Mesodermal cell (in vitro differentiated cells): ENCODE data around the gene STRA8.
"Not testable (repeated sequence)": the region's sequence is repeated elsewhere in the genome, so short reads cannot be mapped to it uniquely, and the experiment has no call there.

Experiments
- H3K27ac ChIP-seq: 2 replicates; pipeline ENCODE4 v1.7.0; 2013; ENCODE audit warnings: mild to moderate bottlenecking, low read depth, low read length, moderate library complexity; ENCODE audit not compliant: severe bottlenecking
- H3K36me3 ChIP-seq: 2 replicates; pipeline ENCODE4 v1.7.1; 2013; ENCODE audit warnings: mild to moderate bottlenecking, low read length, moderate library complexity; ENCODE audit not compliant: control insufficient read depth, insufficient read depth
- H3K4me1 ChIP-seq: one replicate; pipeline ENCODE4 v1.7.1; 2013; ENCODE audit warnings: mild to moderate bottlenecking, low read length; ENCODE audit not compliant: insufficient read depth, control insufficient read depth, poor library complexity, severe bottlenecking
- H3K4me3 ChIP-seq: 2 replicates; pipeline ENCODE4 v1.7.0; 2013; ENCODE audit warnings: low read length, control low read depth, mild to moderate bottlenecking; ENCODE audit not compliant: insufficient read depth, poor library complexity, severe bottlenecking; ENCODE audit errors: extremely low read depth
- H3K9me3 ChIP-seq: 2 replicates; pipeline ENCODE4 v1.7.1; 2013; ENCODE audit warnings: mild to moderate bottlenecking, low read length, moderate library complexity; ENCODE audit not compliant: control insufficient read depth
- WGBS, 2 experiments: methylation state at CpG; one replicate each; pipeline ENCODE4 v1.1.5; 2013; ENCODE audit warnings: missing lambda C conversion rate in 2 of 2; ENCODE audit not compliant: insufficient coverage in 2 of 2; 5-methylcytosine and 5-hydroxymethylcytosine counted together

Gene STRA8

GRCh38 chr7:135204876-135205275 lies 28.8 kb upstream of the STRA8 start:
- H3K27ac ChIP-seq = no peak overlapping the region
- peaks cover 33% of the 10 kb centered on the region for H3K36me3 ChIP-seq
- H3K4me3 ChIP-seq = no peak overlapping the region
- H3K4me1 ChIP-seq = peaks cover 7% of the 10 kb centered on the region
- no peaks in the 10 kb centered on the region for H3K9me3 ChIP-seq
- 99 to 100% methylated on average over 3 to 5 of the region's 5 CpGs for WGBS, 2 experiments

GRCh38 chr7:135205850-135206249 lies 27.8 kb upstream of the STRA8 start:
- Histone ChIP-seq H3K27ac (no peak overlapping the region), H3K9me3 (no peaks in the 10 kb centered on the region), H3K4me3 (no peak overlapping the region), H3K4me1 (peaks cover 7% of the 10 kb centered on the region), H3K36me3 (peaks cover 28% of the 10 kb centered on the region)
- 94 to 99% methylated on average over 7 to 8 of the region's 8 CpGs for WGBS, 2 experiments

- 89 to 94% methylated on average over 7 of the region's 7 CpGs for WGBS, 2 experiments
- no peak overlapping the region for H3K27ac ChIP-seq
- no peak overlapping the region for H3K4me3 ChIP-seq
- peaks cover 7% of the 10 kb centered on the region for H3K4me1 ChIP-seq
- H3K36me3 ChIP-seq = peaks cover 17% of the 10 kb centered on the region
- no peaks in the 10 kb centered on the region for H3K9me3 ChIP-seq
Observed at GRCh38 chr7:135206941-135207391, 26.7 kb upstream of the STRA8 start.

GRCh38 chr7:135207406-135208101 lies 26.1 kb upstream of the STRA8 start:
- no peak overlapping the region for H3K4me3 ChIP-seq
- H3K36me3 ChIP-seq = peaks cover 13% of the 10 kb centered on the region
- no peak overlapping the region for H3K27ac ChIP-seq
- peaks cover 7% of the 10 kb centered on the region for H3K4me1 ChIP-seq
- 92 to 96% methylated on average over 6 to 7 of the region's 8 CpGs for WGBS, 2 experiments
- H3K9me3 ChIP-seq = no peaks in the 10 kb centered on the region

- Histone ChIP-seq H3K4me3 (no peak overlapping the region), H3K9me3 (no peaks in the 10 kb centered on the region), H3K27ac (no peak overlapping the region), H3K4me1 (peaks cover 7% of the 10 kb centered on the region), H3K36me3 (peaks cover 6% of the 10 kb centered on the region)
- 90 to 95% methylated on average over 4 to 6 of the region's 6 CpGs for WGBS, 2 experiments
Observed at GRCh38 chr7:135208102-135208793, 25.4 kb upstream of the STRA8 start.

GRCh38 chr7:135209225-135209834 lies 24.3 kb upstream of the STRA8 start:
- Histone ChIP-seq H3K4me1 (peaks cover 2% of the 10 kb centered on the region), H3K27ac (no peak overlapping the region), H3K36me3 (peaks cover under 1% of the 10 kb centered on the region), H3K9me3 (no peaks in the 10 kb centered on the region), H3K4me3 (no peak overlapping the region)
- WGBS, 2 experiments = 95 to 100% methylated on average over 4 to 5 of the region's 7 CpGs

- Histone ChIP-seq H3K36me3 (no peaks in the 10 kb centered on the region), H3K4me1 (no peaks in the 10 kb centered on the region), H3K27ac (peak overlapping the region; percentile 16), H3K4me3 (peak overlapping the region; percentile 80), H3K9me3 (no peaks in the 10 kb centered on the region)
- 15 to 20% methylated on average over 9 to 12 of the region's 13 CpGs for WGBS, 2 experiments
Observed at GRCh38 chr7:135210888-135211178, 22.8 kb upstream of the STRA8 start.

- Histone ChIP-seq H3K4me3 (peak within 1 kb of the TSS; percentile 80), H3K9me3 (no peaks in the 10 kb centered on the region), H3K27ac (peak within 1 kb of the TSS; percentile 16), H3K36me3 (no peaks in the 10 kb centered on the region), H3K4me1 (no peaks in the 10 kb centered on the region)
- 0 to 1% methylated on average over 44 to 57 of the region's 82 CpGs for WGBS, 2 experiments
Observed at GRCh38 chr7:135211179-135211945, 22.3 kb upstream of the STRA8 start, which contains the start of gene WDR91. WDR91 (minus strand) TSS chr7:135211526; CDS start chr7:135211502, 24 bp downstream.

- H3K4me3 ChIP-seq = peak overlapping the region; percentile 80
- WGBS, 2 experiments = 31 to 67% methylated on average over 7 to 16 of the region's 30 CpGs
- H3K27ac ChIP-seq = peak overlapping the region; percentile 16
- H3K36me3 ChIP-seq, H3K4me1 ChIP-seq, H3K9me3 ChIP-seq: not testable (repeated sequence)
Observed at GRCh38 chr7:135211946-135212685, 21.5 kb upstream of the STRA8 start.

- Histone ChIP-seq H3K36me3 (no peaks in the 10 kb centered on the region), H3K4me1 (no peaks in the 10 kb centered on the region), H3K27ac (no peak overlapping the region), H3K4me3 (no peak overlapping the region), H3K9me3 (no peaks in the 10 kb centered on the region)
- 85 to 89% methylated on average over 2 of the region's 2 CpGs for WGBS, 2 experiments
Observed at GRCh38 chr7:135213831-135214230, 19.8 kb upstream of the STRA8 start.
